Chondrocyte (in vitro differentiated cells): ENCODE results near the gene OR9A4. TPM values are rescaled to one million over a fixed set of nuclear protein-coding genes. Genes with fewer than 3 reads are reported as not detected.

Experiments used
- DNase-seq: peaks from one replicate; pipeline ENCODE4 v3.0.0; 2021; ENCODE audit warnings: mixed read lengths, low spot score
- H3K27ac Mint-ChIP-seq: one replicate; pipeline ENCODE4 v1.8.0; 2021; ENCODE audit warnings: mild to moderate bottlenecking, moderate library complexity, mixed read lengths; ENCODE audit not compliant: unreplicated experiment
- H3K27me3 Mint-ChIP-seq: 2 replicates; pipeline ENCODE4 v1.8.0; 2021; ENCODE audit warnings: low read depth, mixed read lengths
- H3K36me3 Mint-ChIP-seq: 2 replicates; pipeline ENCODE4 v1.8.0; 2021; ENCODE audit warnings: low read depth, mixed read lengths
- H3K4me1 Mint-ChIP-seq: 2 replicates; pipeline ENCODE4 v1.8.0; 2021; ENCODE audit warnings: low read depth, mild to moderate bottlenecking, mixed read lengths
- H3K4me3 Mint-ChIP-seq: one replicate; pipeline ENCODE4 v1.8.0; 2021; ENCODE audit warnings: mild to moderate bottlenecking, moderate library complexity, mixed read lengths; ENCODE audit not compliant: unreplicated experiment
- H3K9me3 Mint-ChIP-seq: 2 replicates; pipeline ENCODE4 v1.8.0; 2021; ENCODE audit warnings: low read depth, mixed read lengths
- CTCF ChIP-seq: fragments of 200-600 bp; sonication (generic); IDR thresholded peaks from 2 replicates; pipeline ENCODE4 v1.5.0; 2021; ENCODE audit warnings: antibody characterized with exemption, mild to moderate bottlenecking, moderate library complexity
- total RNA-seq: library from RNA; stranded (reverse); gene quantifications from 3 replicates; pipeline ENCODE4 v1.2.1, GENCODE V29; 2021

The OR9A4 gene
- total RNA-seq, 1 donor from 2014 or later: not detected

GRCh38 chr7:141944811-141945210, 28.6 kb downstream of the OR9A4 start:
- no peak for DNase-seq
- no peak overlapping the region for H3K4me3 Mint-ChIP-seq
- H3K27ac Mint-ChIP-seq: no peak overlapping the region
- H3K4me1 Mint-ChIP-seq: no peaks in the 10 kb centered on the region
- peaks cover 3% of the 10 kb centered on the region for H3K27me3 Mint-ChIP-seq
- no peak for TF ChIP-seq CTCF
- peaks cover 4% of the 10 kb centered on the region for H3K36me3 Mint-ChIP-seq
- H3K9me3 Mint-ChIP-seq: peaks cover 33% of the 10 kb centered on the region

GRCh38 chr7:141945356-141945755, 29.2 kb downstream of the OR9A4 start:
- Mint-ChIP-seq H3K36me3 (peaks cover 4% of the 10 kb centered on the region), H3K27ac (no peak overlapping the region), H3K9me3 (peaks cover 28% of the 10 kb centered on the region), H3K4me1 (no peaks in the 10 kb centered on the region), H3K4me3 (no peak overlapping the region), H3K27me3 (peaks cover 9% of the 10 kb centered on the region)
- TF ChIP-seq CTCF: no peak
- DNase-seq: no peak

GRCh38 chr7:141946796-141947195, 30.6 kb downstream of the OR9A4 start, which contains the start of gene CLEC5A:
Gene CLEC5A (minus strand): TSS chr7:141946974. CDS start chr7:141946292, 682 bp downstream.
- TF ChIP-seq CTCF: no peak
- Mint-ChIP-seq H3K4me3 (no peak within 1 kb of the TSS), H3K27me3 (peaks cover 13% of the 10 kb centered on the region), H3K27ac (no peak within 1 kb of the TSS), H3K4me1 (no peaks in the 10 kb centered on the region), H3K36me3 (no peaks in the 10 kb centered on the region), H3K9me3 (peaks cover 16% of the 10 kb centered on the region)
- DNase-seq: no peak

- H3K27me3 Mint-ChIP-seq: peaks cover 10% of the 10 kb centered on the region
- no peak for TF ChIP-seq CTCF
- H3K4me1 Mint-ChIP-seq: no peaks in the 10 kb centered on the region
- H3K36me3 Mint-ChIP-seq: no peaks in the 10 kb centered on the region
- H3K27ac Mint-ChIP-seq: no peak overlapping the region
- H3K9me3 Mint-ChIP-seq: peaks cover 2% of the 10 kb centered on the region
- DNase-seq: no peak
- no peak overlapping the region for H3K4me3 Mint-ChIP-seq
Observed at GRCh38 chr7:141949021-141949420, 32.8 kb downstream of the OR9A4 start.

- Mint-ChIP-seq H3K9me3 (peaks cover 2% of the 10 kb centered on the region), H3K27me3 (peaks cover 10% of the 10 kb centered on the region), H3K4me3 (no peak overlapping the region), H3K36me3 (no peaks in the 10 kb centered on the region), H3K4me1 (no peaks in the 10 kb centered on the region), H3K27ac (no peak overlapping the region)
- no peak for DNase-seq
- TF ChIP-seq CTCF: no peak
Observed at GRCh38 chr7:141949451-141949850, 33.3 kb downstream of the OR9A4 start.
